ENCODE results near the gene ABHD12. TPM values are rescaled to one million over a fixed set of nuclear protein-coding genes. Genes with fewer than 3 reads are reported as not detected.
"Not testable (repeated sequence)": the region's sequence is repeated elsewhere in the genome, so short reads cannot be mapped to it uniquely, and the experiment has no call there.

ABHD12 gene
- total RNA-seq, 1 donor, result 17.0 TPM

GRCh38 chr20:25270829-25271251 is 119.8 kb downstream of the ABHD12 start:
- no peaks in the 10 kb centered on the region for H3K27me3 ChIP-seq (ENCODE audit: insufficient read depth, low read length)
- no peak overlapping the region for H3K4me3 ChIP-seq (ENCODE audit: low read length)
- no peaks in the 10 kb centered on the region for H3K9me3 ChIP-seq (ENCODE audit: low read depth, low read length)
- no peaks in the 10 kb centered on the region for H3K4me1 ChIP-seq (ENCODE audit: insufficient read depth, low read length)

- Histone ChIP-seq H3K4me3 (ENCODE audit: low read length) (no peak overlapping the region), H3K27me3 (ENCODE audit: insufficient read depth, low read length) (no peaks in the 10 kb centered on the region), H3K9me3 (ENCODE audit: low read depth, low read length) (no peaks in the 10 kb centered on the region), H3K4me1 (ENCODE audit: insufficient read depth, low read length) (no peaks in the 10 kb centered on the region)
These were observed 120.8 kb downstream of the ABHD12 start for GRCh38 chr20:25269833-25270170.

GRCh38 chr20:25269057-25269832 is 121.4 kb downstream of the ABHD12 start:
- no peaks in the 10 kb centered on the region for H3K9me3 ChIP-seq (ENCODE audit: low read depth, low read length)
- no peaks in the 10 kb centered on the region for H3K4me1 ChIP-seq (ENCODE audit: insufficient read depth, low read length)
- no peak overlapping the region for H3K4me3 ChIP-seq (ENCODE audit: low read length)
- H3K27me3 ChIP-seq (ENCODE audit: insufficient read depth, low read length), result no peaks in the 10 kb centered on the region

GRCh38 chr20:25260770-25261437 is 129.7 kb downstream of the ABHD12 start:
- not testable (repeated sequence) for H3K4me3 ChIP-seq (ENCODE audit: low read length); H3K27me3 ChIP-seq (ENCODE audit: insufficient read depth, low read length); H3K9me3 ChIP-seq (ENCODE audit: low read depth, low read length); H3K4me1 ChIP-seq (ENCODE audit: insufficient read depth, low read length)

GRCh38 chr20:25259788-25260254 is 130.8 kb downstream of the ABHD12 start:
- H3K9me3 ChIP-seq (ENCODE audit: low read depth, low read length), result no peaks in the 10 kb centered on the region
- no peak overlapping the region for H3K4me3 ChIP-seq (ENCODE audit: low read length)
- no peaks in the 10 kb centered on the region for H3K27me3 ChIP-seq (ENCODE audit: insufficient read depth, low read length)
- no peaks in the 10 kb centered on the region for H3K4me1 ChIP-seq (ENCODE audit: insufficient read depth, low read length)

- no peak overlapping the region for H3K4me3 ChIP-seq (ENCODE audit: low read length)
- H3K9me3 ChIP-seq (ENCODE audit: low read depth, low read length), result no peaks in the 10 kb centered on the region
- no peaks in the 10 kb centered on the region for H3K4me1 ChIP-seq (ENCODE audit: insufficient read depth, low read length)
- H3K27me3 ChIP-seq (ENCODE audit: insufficient read depth, low read length), result no peaks in the 10 kb centered on the region
These were observed 131.3 kb downstream of the ABHD12 start for GRCh38 chr20:25259358-25259757.

GRCh38 chr20:25258828-25259227 is 131.8 kb downstream of the ABHD12 start:
- no peaks in the 10 kb centered on the region for H3K27me3 ChIP-seq (ENCODE audit: insufficient read depth, low read length)
- no peaks in the 10 kb centered on the region for H3K9me3 ChIP-seq (ENCODE audit: low read depth, low read length)
- H3K4me3 ChIP-seq (ENCODE audit: low read length), result no peak overlapping the region
- no peaks in the 10 kb centered on the region for H3K4me1 ChIP-seq (ENCODE audit: insufficient read depth, low read length)

GRCh38 chr20:25258476-25258805 is 132.2 kb downstream of the ABHD12 start:
- no peak overlapping the region for H3K4me3 ChIP-seq (ENCODE audit: low read length)
- no peaks in the 10 kb centered on the region for H3K27me3 ChIP-seq (ENCODE audit: insufficient read depth, low read length)
- H3K9me3 ChIP-seq (ENCODE audit: low read depth, low read length), result no peaks in the 10 kb centered on the region
- H3K4me1 ChIP-seq (ENCODE audit: insufficient read depth, low read length), result no peaks in the 10 kb centered on the region

GRCh38 chr20:25257756-25258475 is 132.7 kb downstream of the ABHD12 start:
- H3K4me3 ChIP-seq (ENCODE audit: low read length), result no peak overlapping the region
- no peaks in the 10 kb centered on the region for H3K4me1 ChIP-seq (ENCODE audit: insufficient read depth, low read length)
- H3K27me3 ChIP-seq (ENCODE audit: insufficient read depth, low read length), result no peaks in the 10 kb centered on the region
- no peaks in the 10 kb centered on the region for H3K9me3 ChIP-seq (ENCODE audit: low read depth, low read length)

GRCh38 chr20:25257130-25257529 is 133.5 kb downstream of the ABHD12 start:
- no peaks in the 10 kb centered on the region for H3K4me1 ChIP-seq (ENCODE audit: insufficient read depth, low read length)
- no peak overlapping the region for H3K4me3 ChIP-seq (ENCODE audit: low read length)
- no peaks in the 10 kb centered on the region for H3K27me3 ChIP-seq (ENCODE audit: insufficient read depth, low read length)

GRCh38 chr20:25256226-25256859 is 134.3 kb downstream of the ABHD12 start:
- H3K9me3 ChIP-seq (ENCODE audit: low read depth, low read length), result no peaks in the 10 kb centered on the region

More at GRCh38 chr20:25257130-25257529, 133.5 kb downstream of the ABHD12 start:
- no peaks in the 10 kb centered on the region for H3K9me3 ChIP-seq (ENCODE audit: low read depth, low read length)

GRCh38 chr20:25254986-25255680 is 135.5 kb downstream of the ABHD12 start:
- H3K4me3 ChIP-seq (ENCODE audit: low read length), result no peak overlapping the region
- H3K27me3 ChIP-seq (ENCODE audit: insufficient read depth, low read length), result no peaks in the 10 kb centered on the region
- H3K9me3 ChIP-seq (ENCODE audit: low read depth, low read length), result no peaks in the 10 kb centered on the region
- H3K4me1 ChIP-seq (ENCODE audit: insufficient read depth, low read length), result peaks cover 10% of the 10 kb centered on the region

More at GRCh38 chr20:25256226-25256859, 134.3 kb downstream of the ABHD12 start:
- Histone ChIP-seq H3K27me3 (ENCODE audit: insufficient read depth, low read length) (no peaks in the 10 kb centered on the region), H3K4me3 (ENCODE audit: low read length) (no peak overlapping the region), H3K4me1 (ENCODE audit: insufficient read depth, low read length) (peaks cover 3% of the 10 kb centered on the region)

- peaks cover 16% of the 10 kb centered on the region for H3K4me1 ChIP-seq (ENCODE audit: insufficient read depth, low read length)
- no peak overlapping the region for H3K4me3 ChIP-seq (ENCODE audit: low read length)
- H3K9me3 ChIP-seq (ENCODE audit: low read depth, low read length), result no peaks in the 10 kb centered on the region
- no peaks in the 10 kb centered on the region for H3K27me3 ChIP-seq (ENCODE audit: insufficient read depth, low read length)
These were observed 136.1 kb downstream of the ABHD12 start for GRCh38 chr20:25254571-25254970.

GRCh38 chr20:25253606-25254275 is 136.9 kb downstream of the ABHD12 start:
- H3K4me3 ChIP-seq (ENCODE audit: low read length), result no peak overlapping the region
- no peaks in the 10 kb centered on the region for H3K9me3 ChIP-seq (ENCODE audit: low read depth, low read length)
- H3K4me1 ChIP-seq (ENCODE audit: insufficient read depth, low read length), result peaks cover 24% of the 10 kb centered on the region
- no peaks in the 10 kb centered on the region for H3K27me3 ChIP-seq (ENCODE audit: insufficient read depth, low read length)

All from mononuclear cell (primary cell).